Measurements from ENCODE around the gene CD300E. TPM values are rescaled to one million over a fixed set of nuclear protein-coding genes. Genes with fewer than 3 reads are reported as not detected.

CD300E gene
- total and polyA plus RNA-seq, 2 donors (not counting 3 experiments of a cell fraction or from before 2014, with no cell fraction given), result not detected

GRCh38 chr17:74658620-74659019 lies 35.1 kb upstream of the CD300E start:
- Histone ChIP-seq H3K9ac (replicated peaks; ENCODE audit: extremely low read depth, insufficient read depth, low read length) (no peak overlapping the region), H3K36me3 (ENCODE audit: control insufficient read depth in 2 of 2, extremely low read depth in 1 of 2, insufficient read depth in 2 of 2, low read length in 2 of 2) (no peaks in the 10 kb centered on the region), H4K20me1 (replicated peaks; ENCODE audit: control insufficient read depth, extremely low read depth, insufficient read depth, low read length) (no peaks in the 10 kb centered on the region), H3K27ac (ENCODE audit: insufficient read depth, low read depth, low read length) (no peak overlapping the region), H3K4me3 (replicated peaks in 1 of 3; ENCODE audit: insufficient read depth in 1 of 3, low read depth in 1 of 3, low read length in 3 of 3) (no peak overlapping the region), H3K9me3 (replicated peaks; ENCODE audit: control insufficient read depth, insufficient read depth, low read length) (no peaks in the 10 kb centered on the region), H3K79me2 (ENCODE audit: control insufficient read depth, insufficient read depth, low read length) (no peaks in the 10 kb centered on the region), H2AFZ (ENCODE audit: low read depth, low read length) (no peak overlapping the region), H3K9me1 (replicated peaks; ENCODE audit: control insufficient read depth, extremely low read depth, insufficient read depth, low read length) (no peaks in the 10 kb centered on the region), H3K4me2 (ENCODE audit: insufficient read depth, low read length) (no peak overlapping the region), H3K4me1 (ENCODE audit: control insufficient read depth, extremely low read depth, insufficient read depth, low read length) (no peaks in the 10 kb centered on the region), H3K27me3 (ENCODE audit: control insufficient read depth in 2 of 2, insufficient read depth in 2 of 2, low read length in 2 of 2) (no peaks in the 10 kb centered on the region)
- FAIRE-seq, result no peak
- TF ChIP-seq POLR2A (IDR thresholded peaks at IDR 0.05; ENCODE audit: low read depth, low read length) (no peak), FOS (IDR thresholded peaks at IDR 0.05; ENCODE audit: borderline replicate concordance, insufficient read depth, low read length) (no peak), POLR2AphosphoS5 (IDR thresholded peaks at IDR 0.05; ENCODE audit: insufficient read depth, low read depth, low read length) (no peak), JUN (IDR thresholded peaks at IDR 0.05; ENCODE audit: borderline replicate concordance, insufficient read depth, insufficient read length, low read depth) (no peak), MYC (IDR thresholded peaks at IDR 0.05; ENCODE audit: low read depth, low read length) (no peak), GATA2 (IDR thresholded peaks at IDR 0.05; ENCODE audit: insufficient read depth, insufficient read length, low read depth, low read length) (no peak), EZH2 (IDR thresholded peaks at IDR 0.05; ENCODE audit: borderline replicate concordance, low read depth, low read length, severe bottlenecking) (no peak), MAX (IDR thresholded peaks at IDR 0.05; ENCODE audit: insufficient read depth, insufficient read length) (no peak), CTCF (IDR thresholded peaks at IDR 0.05; ENCODE audit: extremely low read depth in 1 of 2, insufficient read depth in 1 of 2, low read depth in 1 of 2, low read length in 2 of 2) (no peak)
- dilution Hi-C loops (cut with MboI; ENCODE audit: extremely low pct_ligation_motif_present, low sequenced_read_pairs) (no loop called here), intact Hi-C loops (cut with micrococcal nuclease) (no loop called here)
- ChIA-PET POLR2A (no interaction called here), CTCF (interaction anchor here (1.1 to 5.4 kb wide), 5 partner anchors 13 to 299 kb away, joined by 3 to 131 read pairs (median 13); partner anchors contain the start of gene RAB37)
- BruUV-seq (replicated peaks), result no TSS peak
- no peak for DNase-seq (ENCODE audit: low read depth, low spot score)

Measured in endothelial cell of umbilical vein (primary cell).